ENCODE data around the gene VPS26C.
"Not testable (repeated sequence)": the region's sequence is repeated elsewhere in the genome, so short reads cannot be mapped to it uniquely, and the experiment has no call there.

The VPS26C gene

DNA sequence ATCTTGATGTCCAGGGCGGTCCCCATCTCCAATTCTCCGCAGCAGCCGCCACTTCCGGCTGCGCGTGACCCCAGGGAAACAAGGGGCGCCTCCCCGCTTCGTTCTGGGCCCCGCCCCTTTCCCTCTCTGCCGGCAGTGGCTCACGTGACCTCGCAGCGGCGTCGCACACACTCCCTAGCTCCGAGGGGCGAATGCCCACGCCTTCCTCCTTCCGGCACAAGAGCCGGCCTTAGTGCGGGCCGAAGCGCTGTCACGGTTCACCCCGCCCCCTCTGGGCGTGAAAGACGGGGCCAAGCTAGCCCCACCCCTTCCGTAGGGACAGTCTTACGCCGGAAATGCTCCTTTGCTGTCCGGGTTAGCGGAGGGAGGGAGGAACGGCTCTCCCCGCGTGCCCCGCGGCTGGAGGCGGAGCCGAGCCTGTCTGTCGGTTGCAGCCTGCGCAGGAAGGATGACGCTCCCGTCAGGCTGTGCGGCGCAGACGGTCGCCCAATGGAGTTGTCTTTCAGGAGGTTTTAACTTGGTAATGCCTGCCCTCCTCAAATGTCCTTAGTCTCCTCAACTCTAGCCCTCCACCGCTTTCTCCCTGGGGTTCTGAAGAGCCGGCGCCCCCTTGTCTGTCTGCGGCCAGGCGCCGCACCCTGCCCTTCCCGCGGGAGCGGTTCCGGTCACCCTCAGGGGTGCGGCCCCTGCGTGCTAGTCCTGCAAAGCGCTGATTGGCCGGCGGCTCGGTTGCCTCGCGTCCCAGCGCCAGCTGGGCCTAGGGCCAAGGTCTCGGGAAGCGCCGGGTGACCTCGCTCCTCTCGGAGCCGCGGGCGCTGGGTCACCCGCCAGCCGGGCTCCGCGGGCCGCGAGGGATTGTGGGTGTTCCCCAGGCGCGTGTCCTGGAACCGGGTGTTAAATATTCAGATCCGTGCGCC lies at the start of gene VPS26C:
Gene VPS26C (minus strand): TSS at position 66 of the 917 bp plus-strand sequence. CDS start 40 bp downstream, at position 26.
- peak; percentile 95 to 96 for DNase-seq (ENCODE audit: low read depth in 2 of 2)

DNA sequence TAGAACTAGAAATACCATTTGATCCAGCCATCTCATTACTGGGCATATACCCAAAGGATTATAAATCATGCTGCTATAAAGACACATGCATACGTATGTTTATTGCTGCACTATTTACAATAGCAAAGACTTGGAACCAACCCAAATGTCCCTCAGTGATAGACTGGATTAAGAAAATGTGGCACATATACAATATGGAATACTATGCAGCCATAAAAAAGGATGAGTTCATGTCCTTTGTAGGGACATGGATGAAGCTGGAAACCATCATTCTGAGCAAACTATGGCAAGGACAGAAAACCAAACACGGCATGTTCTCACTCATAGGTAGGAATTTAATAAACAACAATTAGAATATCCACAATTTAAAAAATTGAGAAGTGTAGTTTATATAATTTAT lies 48.9 kb upstream of the VPS26C start:
- DNase-seq (ENCODE audit: low read depth in 2 of 2): not testable (repeated sequence)

DNA sequence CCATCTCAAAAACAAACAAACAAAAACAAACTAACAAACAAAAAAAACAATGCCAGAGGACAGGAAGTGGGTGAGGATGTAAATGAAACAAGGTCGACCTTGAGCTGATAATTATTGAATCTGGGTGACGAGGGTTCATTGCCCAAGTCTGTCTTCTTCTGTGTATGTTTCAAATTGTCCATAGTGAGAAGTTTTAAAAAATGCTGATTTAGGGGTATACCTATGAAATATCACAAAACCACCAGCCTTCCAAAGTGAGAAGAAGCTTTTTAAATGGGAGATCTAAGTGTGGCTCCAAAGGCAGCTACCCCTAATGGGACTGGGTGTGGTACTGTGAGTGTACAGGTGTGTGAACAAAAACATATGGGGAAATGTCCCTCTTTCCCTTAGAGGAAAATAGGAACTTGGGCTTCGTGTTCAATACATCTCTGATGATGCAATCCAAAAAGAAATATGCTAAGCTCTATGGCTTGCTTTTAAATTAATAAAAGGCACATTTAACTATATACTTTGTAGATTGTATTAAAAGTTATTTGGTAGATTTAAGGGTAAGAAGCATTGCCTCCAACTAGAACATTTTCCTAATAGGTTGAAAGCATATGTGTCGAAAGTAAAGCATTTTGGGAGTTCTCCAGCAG lies 33.1 kb upstream of the VPS26C start:
- no peak for DNase-seq (ENCODE audit: low read depth in 2 of 2)

DNA sequence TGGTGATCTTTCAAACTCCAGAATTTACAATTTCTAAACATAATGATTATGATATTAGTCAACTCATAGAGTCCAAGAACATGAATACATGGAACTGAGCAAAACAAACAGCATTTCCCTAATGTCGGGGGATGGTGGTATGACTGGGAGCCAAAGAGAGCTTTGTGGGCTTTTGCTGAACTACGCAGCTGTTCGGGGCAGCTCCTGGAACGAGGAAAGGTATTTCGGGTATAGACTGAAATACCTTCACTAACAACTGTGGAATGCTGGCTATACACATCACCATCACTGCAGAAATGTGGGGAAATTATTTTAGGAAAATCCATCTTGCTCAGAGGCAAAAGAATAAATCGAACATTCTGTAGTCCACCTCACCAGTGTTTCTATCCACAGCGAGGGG lies 30.2 kb upstream of the VPS26C start:
- no peak for DNase-seq (ENCODE audit: low read depth in 2 of 2)

DNA sequence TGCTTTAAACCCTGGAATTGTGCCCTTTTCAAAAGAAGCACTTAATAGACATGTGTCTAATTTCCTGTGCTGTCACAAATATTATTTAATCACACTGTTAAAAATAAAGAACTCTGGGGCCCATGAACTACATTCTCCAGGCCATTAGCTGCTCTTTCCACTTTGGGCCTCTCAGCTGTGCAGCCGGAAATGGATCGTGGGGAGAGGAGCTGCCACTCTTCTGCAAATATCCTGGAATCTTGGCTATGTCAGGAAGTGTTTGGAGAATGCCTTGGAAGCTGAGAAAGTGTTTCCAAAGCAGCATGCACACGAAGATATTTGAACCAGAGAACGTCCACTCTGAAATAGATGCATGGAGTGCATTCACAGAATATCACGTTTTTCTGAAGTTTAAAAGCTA lies 27.5 kb upstream of the VPS26C start:
- no peak for DNase-seq (ENCODE audit: low read depth in 2 of 2)

DNA sequence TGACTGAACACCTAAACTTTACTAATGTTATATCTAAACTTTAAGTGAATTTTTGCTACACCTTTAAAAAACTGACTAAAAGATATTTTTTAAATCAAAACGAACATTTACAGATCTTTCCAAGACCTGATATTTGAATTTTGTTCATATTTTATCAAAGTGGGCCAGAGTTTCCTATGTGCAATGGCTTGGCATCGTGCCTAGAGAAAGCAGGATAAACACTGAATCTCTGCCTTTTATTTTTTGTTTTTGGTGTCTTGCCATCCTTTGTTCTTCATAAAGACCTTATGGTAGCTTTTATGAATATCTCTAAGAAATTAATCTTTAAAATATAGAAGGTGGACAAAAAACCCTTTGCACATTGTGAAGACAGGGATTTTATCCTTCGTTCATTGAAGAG lies 25.8 kb upstream of the VPS26C start:
- DNase-seq (ENCODE audit: low read depth in 2 of 2): no peak

DNA sequence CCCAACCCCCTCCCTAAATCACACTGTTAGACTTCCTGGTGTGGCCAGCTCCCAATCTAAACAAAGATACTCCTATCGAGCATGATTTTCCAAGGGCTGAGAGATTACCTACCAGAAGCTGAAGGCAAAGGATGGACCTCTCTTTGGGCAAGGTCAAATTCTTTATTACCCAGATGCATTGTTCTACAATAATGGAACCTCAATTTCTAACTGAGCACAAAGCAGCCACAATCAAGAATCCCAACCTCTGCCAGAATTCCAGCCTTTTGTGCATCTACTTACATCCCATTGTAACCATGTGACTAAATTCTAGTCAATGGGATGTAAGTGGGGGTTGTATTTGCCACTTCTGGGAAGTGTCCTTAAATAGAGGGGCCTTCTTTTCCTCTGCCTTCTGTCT lies 24.9 kb upstream of the VPS26C start:
- DNase-seq (ENCODE audit: low read depth in 2 of 2): no peak

DNA sequence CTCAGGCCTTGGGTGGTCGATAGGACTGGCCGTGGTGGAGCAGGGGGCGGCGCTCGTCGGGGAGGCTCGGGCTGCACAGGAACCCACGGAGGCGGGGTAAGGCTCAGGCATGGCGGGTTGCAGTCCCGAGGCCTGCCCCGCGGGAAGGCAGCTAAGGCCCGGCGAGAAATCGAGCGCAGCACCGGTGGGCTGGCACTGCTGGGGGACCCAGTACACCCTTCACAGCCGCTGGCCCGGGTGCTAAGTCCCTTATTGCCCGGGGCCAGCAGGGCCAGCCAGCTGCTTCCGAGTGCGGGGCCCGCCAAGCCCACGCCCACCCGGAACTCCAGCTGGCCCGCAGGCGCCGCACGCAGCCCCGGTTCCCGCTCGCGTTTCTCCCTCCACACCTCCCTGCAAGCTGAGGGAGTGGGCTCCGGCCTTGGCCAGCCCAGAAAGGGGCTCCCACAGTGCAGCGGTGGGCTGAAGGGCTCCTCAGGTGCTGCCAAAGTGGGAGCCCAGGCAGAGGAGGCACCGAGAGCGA lies 16.1 kb upstream of the VPS26C start:
- not testable (repeated sequence) for DNase-seq (ENCODE audit: low read depth in 2 of 2)

DNA sequence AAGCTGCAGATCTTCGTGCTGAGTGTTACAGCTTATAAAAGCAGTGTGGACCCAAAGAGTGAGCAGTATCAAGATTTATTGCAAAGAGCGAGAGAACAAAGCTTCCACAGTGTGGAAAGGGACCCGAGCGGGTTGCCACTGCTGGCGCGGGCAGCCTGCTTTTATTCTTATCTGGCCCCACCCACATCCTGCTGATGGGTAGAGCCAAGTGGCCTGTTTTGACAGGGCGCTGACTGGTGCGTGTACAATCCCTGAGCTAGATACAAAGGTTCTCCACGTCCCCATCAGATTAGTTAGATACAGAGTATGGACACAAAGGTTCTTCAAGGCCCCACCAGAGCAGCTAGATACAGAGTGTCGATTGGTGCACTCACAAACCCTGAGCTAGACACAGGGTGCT lies 15.5 kb upstream of the VPS26C start:
- DNase-seq (ENCODE audit: low read depth in 2 of 2): not testable (repeated sequence)

DNA sequence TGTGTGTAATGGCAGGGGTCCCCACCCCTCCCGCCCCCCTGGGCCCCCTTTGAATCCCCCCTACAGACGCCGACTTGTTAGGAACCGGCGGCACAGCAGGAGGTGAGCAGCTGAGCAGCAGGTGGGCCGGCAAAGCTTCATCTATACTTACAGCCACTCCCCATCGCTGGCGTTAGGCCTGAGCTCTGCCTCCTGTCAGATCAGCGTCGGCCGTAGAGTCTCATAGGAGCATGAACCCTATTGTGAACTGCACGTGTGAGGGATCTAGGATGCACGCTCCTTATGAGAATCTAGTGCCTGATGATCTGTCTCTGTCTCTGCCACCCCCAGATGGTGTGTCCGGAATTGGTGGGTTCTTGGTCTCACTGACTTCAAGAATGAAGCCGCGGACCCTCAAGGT lies 14.9 kb upstream of the VPS26C start:
- DNase-seq (ENCODE audit: low read depth in 2 of 2): no peak

DNA sequence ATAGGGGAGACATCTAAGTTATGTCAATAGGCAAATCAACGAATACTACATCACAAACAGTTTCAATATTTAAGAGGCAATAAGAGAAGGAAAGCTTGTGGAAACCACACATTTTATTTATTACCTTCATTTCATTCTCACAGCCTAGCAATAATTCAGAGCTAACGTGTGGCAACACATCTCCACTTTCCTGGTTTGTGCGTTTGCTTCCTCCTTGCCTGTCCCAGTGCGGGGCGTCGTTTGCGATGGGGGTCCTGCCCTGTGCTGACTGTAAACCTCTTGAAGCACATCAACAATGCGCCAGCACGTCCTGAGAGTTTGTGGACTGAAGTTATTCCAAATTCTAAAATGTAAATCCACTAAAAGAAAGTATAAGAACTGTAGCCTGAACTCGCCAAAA lies 14.4 kb upstream of the VPS26C start:
- DNase-seq (ENCODE audit: low read depth in 2 of 2): no peak

DNA sequence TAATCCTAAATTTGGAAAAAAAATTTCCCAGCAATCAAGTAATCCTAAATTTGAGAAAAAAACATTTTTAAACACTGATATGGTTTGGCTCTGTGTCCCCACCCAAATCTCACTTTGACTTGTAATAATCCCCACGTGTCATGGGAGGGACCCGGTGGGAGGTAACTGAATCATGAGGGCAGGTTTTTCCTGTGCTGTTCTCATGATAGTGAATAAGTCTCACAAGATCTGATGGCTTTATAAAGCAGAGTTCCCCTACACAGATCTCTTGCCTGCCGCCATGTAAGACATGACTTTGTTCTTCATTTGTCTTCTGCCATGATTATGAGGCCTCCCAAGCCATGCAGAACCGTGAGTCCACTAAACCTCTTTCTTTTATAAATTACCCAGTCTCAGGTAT lies 12.1 kb upstream of the VPS26C start:
- not testable (repeated sequence) for DNase-seq (ENCODE audit: low read depth in 2 of 2)

DNA sequence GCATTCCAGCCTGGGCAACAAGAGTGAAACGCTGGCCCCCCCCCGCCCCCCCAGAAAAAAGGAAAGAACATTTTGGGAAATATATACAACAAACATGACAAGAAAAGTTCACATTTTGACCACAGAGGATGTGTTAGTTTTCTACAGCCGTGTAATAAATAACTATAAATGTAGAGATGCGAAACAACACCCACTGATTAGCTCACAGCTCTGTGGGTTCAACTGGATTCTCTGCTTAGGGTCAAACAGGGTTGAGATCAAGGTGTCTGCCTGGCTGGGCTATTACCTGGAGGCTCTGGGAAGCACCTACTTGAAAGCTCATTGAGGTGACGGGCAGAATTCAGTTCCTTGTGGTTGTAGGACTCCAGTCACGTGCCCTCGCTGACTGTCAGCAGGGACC lies 11.1 kb upstream of the VPS26C start:
- DNase-seq (ENCODE audit: low read depth in 2 of 2): no peak

DNA sequence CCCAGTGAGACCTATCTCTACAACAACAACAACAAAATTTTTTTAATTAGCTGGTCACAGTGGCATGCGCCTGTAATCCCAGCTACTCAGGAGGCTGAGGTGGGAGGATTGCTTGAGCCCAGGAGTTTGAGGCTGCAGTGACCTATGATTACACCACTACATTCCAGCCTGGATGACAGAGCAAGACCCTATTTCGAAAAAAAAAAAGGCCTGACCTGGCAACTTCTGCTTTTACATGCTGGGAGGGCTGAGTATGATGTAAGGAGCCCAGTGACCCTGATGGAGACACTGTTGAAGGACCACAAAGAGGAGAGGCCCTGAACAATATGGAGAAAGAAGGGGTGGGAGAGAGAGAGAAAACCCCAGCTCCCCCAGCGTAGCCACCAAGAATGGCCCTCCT lies 9.2 kb upstream of the VPS26C start:
- DNase-seq (ENCODE audit: low read depth in 2 of 2): no peak

DNA sequence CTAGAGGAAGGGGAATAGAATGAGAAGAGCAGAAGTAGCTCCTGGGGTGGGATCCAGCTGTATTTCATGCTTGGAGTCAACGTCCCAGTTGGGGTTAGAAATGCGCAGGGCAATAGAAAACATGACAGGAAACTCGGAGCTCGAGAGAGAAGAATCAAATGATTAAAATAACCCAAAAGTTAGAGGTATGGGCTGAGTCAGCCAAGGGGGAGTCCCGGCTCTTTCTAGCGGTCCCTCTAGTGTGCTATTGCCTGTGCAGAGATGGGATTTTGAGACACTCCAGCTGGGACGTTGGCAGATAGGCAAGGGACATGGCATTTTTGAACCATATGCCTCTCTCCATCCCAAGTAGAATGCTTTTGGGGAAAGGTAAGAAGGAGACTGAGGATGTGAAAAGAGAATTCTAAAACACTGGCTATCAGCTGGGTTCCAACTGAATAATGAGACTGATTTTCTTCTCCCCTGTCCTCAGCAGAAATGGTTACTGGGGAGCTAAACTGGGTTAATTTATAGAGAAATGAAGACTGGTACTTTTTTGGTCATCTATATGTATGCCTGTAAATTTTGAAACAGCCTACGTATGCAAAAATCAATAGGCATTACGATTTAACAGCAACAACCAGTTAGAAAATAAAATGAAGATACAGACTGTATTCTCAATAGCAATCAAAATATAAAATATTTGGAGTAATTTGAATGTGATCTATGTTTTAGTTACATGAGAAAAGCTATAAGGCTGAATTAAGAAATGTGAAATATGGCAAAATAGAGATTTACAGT lies 7.0 kb upstream of the VPS26C start:
- no peak for DNase-seq (ENCODE audit: low read depth in 2 of 2)

DNA sequence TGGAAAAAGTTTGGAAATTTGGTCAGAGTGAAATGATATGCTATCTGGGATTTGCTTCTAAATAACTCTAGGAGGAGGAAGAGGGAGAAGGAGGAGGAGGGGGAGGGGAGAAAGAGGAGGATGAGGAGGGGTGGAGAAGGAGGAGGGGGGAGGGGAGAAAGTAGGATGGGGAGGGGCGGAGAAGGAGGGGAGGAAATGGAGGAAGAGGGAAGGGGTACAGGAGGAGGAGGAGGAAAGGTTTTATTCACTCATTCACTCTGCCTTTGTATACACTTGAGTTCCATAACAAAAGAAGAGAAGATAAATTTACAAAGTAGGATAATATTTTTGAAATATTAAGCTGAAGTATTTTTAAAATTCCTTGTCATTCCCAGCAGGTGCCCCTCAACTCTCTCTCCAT lies 6.3 kb upstream of the VPS26C start:
- DNase-seq (ENCODE audit: low read depth in 2 of 2): no peak

DNA sequence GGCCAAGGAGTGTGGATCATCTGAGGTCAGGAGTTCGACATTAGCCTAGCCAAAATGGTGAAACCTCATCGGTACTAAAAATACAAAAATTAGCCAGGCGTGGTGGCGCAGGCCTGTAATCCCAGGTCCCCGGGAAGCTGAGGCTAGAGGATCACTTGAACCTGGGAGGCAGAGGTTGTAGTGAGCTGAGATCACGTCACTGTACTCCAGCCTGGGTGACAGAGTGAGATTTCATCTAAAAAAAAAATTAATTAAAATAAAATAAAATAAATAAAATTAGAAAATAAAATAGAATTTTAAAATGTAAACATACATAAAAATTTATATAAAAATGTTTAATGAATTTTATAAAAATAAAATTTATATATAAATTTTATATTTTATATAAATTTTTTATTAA lies 5.8 kb upstream of the VPS26C start:
- no peak for DNase-seq (ENCODE audit: low read depth in 2 of 2)

DNA sequence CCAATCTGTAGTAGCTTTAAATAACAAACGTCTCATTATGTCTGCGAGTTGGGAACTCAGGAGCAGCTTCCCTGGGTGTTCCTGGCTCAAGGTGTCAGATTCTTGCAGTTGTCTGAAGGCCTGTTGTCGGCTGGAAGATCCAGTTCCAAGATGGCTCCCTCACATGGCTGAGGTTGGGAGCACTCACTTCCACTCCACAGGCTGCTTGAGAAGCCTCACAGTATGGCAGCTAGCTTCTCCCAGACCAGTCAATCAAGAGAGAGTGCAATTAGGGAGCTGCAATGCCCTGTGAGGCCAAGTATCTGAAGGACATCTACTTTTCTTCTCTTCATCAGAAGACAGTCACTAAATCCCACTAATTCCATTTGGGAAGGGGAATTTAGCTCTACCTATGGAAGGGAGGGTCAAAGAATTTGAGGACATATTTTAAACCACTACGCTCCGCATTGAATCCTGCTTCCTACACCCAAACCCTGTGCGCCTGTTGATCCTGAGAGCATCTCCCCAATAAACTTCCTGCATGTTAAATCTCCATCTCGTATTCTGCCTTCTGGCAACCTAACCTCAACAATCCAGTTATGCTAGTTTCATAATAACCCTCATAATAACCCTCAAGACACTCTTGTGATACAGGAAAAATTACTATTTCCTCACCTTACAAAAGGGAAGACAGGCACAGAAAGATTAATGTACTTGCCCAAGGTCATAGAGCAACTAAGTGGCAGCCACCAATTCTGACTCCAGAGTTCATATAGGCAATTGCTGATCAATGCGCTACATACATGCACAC lies 3.6 kb upstream of the VPS26C start:
- DNase-seq (ENCODE audit: low read depth in 2 of 2): no peak

DNA sequence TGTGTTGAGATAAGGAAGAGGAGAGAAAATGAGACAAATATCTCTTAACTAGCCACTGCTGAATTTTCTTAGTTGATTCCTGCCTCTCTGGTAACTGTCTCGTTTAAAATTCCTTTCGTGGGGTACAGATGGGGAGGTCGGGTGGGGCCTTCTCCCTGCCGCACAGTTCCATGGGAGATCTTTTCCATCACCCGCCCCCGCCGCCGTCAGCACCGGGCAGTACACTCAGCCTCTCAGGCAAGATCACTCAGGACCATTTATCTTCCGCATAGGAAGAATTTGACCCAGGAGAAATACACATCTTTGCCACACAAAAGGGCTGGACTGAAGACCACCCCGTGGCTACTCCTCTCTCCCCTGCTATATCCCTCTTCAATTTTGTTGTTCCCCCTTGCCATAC lies 2.3 kb upstream of the VPS26C start:
- no peak for DNase-seq (ENCODE audit: low read depth in 2 of 2)

DNA sequence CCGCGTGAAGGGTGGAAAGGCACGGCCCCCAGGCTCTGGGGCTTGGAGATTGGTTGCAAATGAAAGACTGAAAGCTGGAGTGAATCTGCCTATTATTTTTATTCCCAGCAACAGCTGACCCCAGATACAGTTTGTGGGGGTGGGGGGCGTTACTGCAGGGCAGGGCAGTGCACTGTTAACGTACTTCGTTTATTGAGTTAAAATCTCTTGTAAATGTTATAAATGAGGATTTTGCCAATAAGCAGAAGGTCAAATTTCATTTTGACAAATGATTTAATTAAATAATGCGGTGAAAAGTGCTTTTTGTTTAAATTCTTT lies 1.0 kb upstream of the VPS26C start:
- no peak for DNase-seq (ENCODE audit: low read depth in 2 of 2)

DNA sequence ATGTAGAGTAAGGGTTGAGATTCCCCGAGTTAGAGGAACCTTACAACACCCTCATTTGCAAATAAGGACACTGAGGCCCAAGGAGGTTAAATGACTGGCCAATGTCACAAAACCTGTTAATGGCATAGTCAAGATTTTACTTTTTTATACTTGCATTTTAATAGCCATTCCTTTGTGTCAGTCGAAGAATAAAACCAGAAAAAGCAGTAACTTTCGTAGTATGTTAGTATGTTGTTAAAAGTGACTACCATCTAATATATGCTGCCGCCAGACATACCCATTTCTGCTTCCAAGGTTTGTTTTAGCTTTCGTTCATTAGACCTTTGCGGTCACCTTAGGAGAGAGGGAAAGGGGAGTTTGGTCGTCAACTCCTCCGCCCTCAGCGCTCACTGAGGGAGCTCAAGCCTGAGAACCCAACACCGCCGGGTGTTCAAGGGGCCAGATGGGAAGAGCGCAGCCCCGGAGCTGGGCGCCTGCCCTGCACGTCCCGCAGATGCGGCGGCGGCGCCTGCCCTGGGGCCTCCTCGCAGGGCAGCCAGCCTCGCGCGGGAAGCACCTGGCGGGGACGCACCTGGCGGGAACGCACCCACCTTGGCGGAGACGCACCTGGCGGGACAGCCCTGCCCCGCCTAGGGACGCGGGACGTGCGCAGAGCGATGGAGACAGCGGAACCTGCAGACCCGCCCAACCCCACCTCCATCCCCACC lies 466 bp downstream of the VPS26C start:
- DNase-seq (ENCODE audit: low read depth in 2 of 2): no peak
